ENCODE measurements around the gene SAP30L.

SAP30L gene

DNA sequence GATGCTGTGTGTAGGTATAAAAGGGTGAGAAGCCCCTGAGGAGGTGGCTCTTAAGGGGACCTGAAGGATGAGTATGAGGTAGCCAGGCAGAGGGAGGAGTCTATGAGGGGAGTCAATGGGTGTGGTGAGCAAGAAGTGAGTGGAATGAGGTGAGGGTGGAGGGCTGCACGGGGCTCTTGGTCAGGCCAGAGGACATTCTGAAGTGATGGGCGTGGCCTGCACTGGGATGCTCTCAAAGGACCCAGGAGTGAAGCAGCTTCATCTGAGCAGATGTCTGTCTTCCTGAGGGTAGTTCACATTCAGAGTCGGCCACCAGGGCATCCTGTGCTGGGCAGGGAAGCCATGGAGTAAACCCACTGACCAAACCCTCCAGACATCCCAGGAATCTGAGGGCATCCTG is 45.1 kb upstream of the SAP30L start:
- H3F3A ChIP-seq (ENCODE audit: insufficient read depth, low read length) = peaks cover 5% of the 10 kb centered on the region
- H3K4me3 ChIP-seq (ENCODE audit: low read length) = no peak overlapping the region
- H4K20me1 ChIP-seq (ENCODE audit: insufficient read depth, low read length) = no peaks in the 10 kb centered on the region
- no peak overlapping the region for H3K4me2 ChIP-seq (ENCODE audit: low read depth, low read length)
- no peak overlapping the region for H2AFZ ChIP-seq (ENCODE audit: low read length)
- no peaks in the 10 kb centered on the region for H3K9me2 ChIP-seq (replicated peaks; ENCODE audit: insufficient read depth, low read length)
- no peaks in the 10 kb centered on the region for H3K9me3 ChIP-seq (replicated peaks; ENCODE audit: insufficient read depth, low read length)
- no peaks in the 10 kb centered on the region for H3K36me3 ChIP-seq (replicated peaks; ENCODE audit: insufficient read depth, low read length)
- H3K4me1 ChIP-seq (ENCODE audit: low read length) = peaks cover 13% of the 10 kb centered on the region
- H3K9ac ChIP-seq (ENCODE audit: low read length) = no peak overlapping the region
- TF ChIP-seq CTCF (IDR thresholded peaks at IDR 0.05; ENCODE audit: low read length) = no peak
- no peak for TF ChIP-seq EZH2phosphoT487 (IDR thresholded peaks at IDR 0.05; ENCODE audit: low read length)
- no peak for TF ChIP-seq EZH2 (optimal IDR thresholded peaks at IDR 0.05; ENCODE audit: low read depth, low read length)
- H3K79me2 ChIP-seq (ENCODE audit: low read length) = no peaks in the 10 kb centered on the region
- no peaks in the 10 kb centered on the region for H3K27me3 ChIP-seq (replicated peaks; ENCODE audit: insufficient read depth, low read length)
- DNase-seq = no peak
- no peak overlapping the region for H3K27ac ChIP-seq (ENCODE audit: low read length)

DNA sequence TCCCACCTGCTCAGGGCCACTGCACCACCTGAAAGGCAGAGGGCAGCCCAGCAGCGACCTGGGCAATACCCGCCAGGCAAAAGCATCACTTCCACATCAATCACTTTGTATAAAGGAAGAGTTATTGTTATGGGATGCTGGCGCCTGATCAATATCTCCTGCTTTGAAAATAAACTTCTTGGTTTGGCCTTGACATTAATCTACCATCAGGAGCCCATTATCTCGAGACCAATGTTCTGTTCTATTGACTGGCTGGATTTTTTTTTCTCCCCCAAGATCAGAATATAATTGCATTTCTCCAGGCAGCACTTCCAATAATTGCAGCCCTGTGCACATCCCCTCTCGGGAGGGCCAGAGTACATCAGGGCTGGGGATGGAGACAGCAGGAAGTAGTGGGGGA is 44.4 kb upstream of the SAP30L start:
- no peak for TF ChIP-seq EZH2 (optimal IDR thresholded peaks at IDR 0.05; ENCODE audit: low read depth, low read length)
- no peak for TF ChIP-seq EZH2phosphoT487 (IDR thresholded peaks at IDR 0.05; ENCODE audit: low read length)
- TF ChIP-seq CTCF (IDR thresholded peaks at IDR 0.05; ENCODE audit: low read length) = no peak
- no peak overlapping the region for H3K4me3 ChIP-seq (ENCODE audit: low read length)
- no peak overlapping the region for H2AFZ ChIP-seq (ENCODE audit: low read length)
- DNase-seq = no peak
- H3F3A ChIP-seq (ENCODE audit: insufficient read depth, low read length) = no peaks in the 10 kb centered on the region
- H3K27me3 ChIP-seq (replicated peaks; ENCODE audit: insufficient read depth, low read length) = no peaks in the 10 kb centered on the region
- no peak overlapping the region for H3K27ac ChIP-seq (ENCODE audit: low read length)
- no peaks in the 10 kb centered on the region for H4K20me1 ChIP-seq (ENCODE audit: insufficient read depth, low read length)
- H3K79me2 ChIP-seq (ENCODE audit: low read length) = no peaks in the 10 kb centered on the region
- no peaks in the 10 kb centered on the region for H3K36me3 ChIP-seq (replicated peaks; ENCODE audit: insufficient read depth, low read length)
- H3K4me2 ChIP-seq (ENCODE audit: low read depth, low read length) = no peak overlapping the region
- no peaks in the 10 kb centered on the region for H3K9me2 ChIP-seq (replicated peaks; ENCODE audit: insufficient read depth, low read length)
- peaks cover 8% of the 10 kb centered on the region for H3K4me1 ChIP-seq (ENCODE audit: low read length)
- no peaks in the 10 kb centered on the region for H3K9me3 ChIP-seq (replicated peaks; ENCODE audit: insufficient read depth, low read length)
- no peak overlapping the region for H3K9ac ChIP-seq (ENCODE audit: low read length)

DNA sequence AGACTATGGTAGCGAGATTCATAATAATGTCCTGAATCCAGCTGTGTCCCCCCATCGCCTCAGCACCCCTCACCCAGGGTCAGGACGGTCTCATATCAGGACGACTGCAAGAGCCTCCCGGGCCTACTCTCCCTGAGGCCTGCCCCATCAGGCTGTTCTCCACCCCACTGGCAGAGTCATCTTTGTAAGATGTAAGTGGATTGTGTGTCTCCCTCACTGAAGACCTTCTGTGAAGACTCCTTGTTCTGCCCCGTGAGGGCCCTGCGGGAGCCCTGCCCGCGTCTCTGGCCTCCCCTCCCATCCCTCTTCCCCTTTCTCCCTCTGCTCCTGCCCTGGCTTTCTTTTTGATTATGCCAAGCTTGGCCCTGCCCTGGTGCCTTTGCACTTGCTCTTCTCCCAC is 43.9 kb upstream of the SAP30L start:
- no peak overlapping the region for H3K9ac ChIP-seq (ENCODE audit: low read length)
- no peaks in the 10 kb centered on the region for H3K9me3 ChIP-seq (replicated peaks; ENCODE audit: insufficient read depth, low read length)
- H3K27me3 ChIP-seq (replicated peaks; ENCODE audit: insufficient read depth, low read length) = no peaks in the 10 kb centered on the region
- no peaks in the 10 kb centered on the region for H3K79me2 ChIP-seq (ENCODE audit: low read length)
- H3K36me3 ChIP-seq (replicated peaks; ENCODE audit: insufficient read depth, low read length) = no peaks in the 10 kb centered on the region
- H3K27ac ChIP-seq (ENCODE audit: low read length) = no peak overlapping the region
- H3K4me3 ChIP-seq (ENCODE audit: low read length) = no peak overlapping the region
- no peaks in the 10 kb centered on the region for H3K9me2 ChIP-seq (replicated peaks; ENCODE audit: insufficient read depth, low read length)
- no peak overlapping the region for H2AFZ ChIP-seq (ENCODE audit: low read length)
- no peaks in the 10 kb centered on the region for H3F3A ChIP-seq (ENCODE audit: insufficient read depth, low read length)
- no peaks in the 10 kb centered on the region for H4K20me1 ChIP-seq (ENCODE audit: insufficient read depth, low read length)
- no peak for TF ChIP-seq CTCF (IDR thresholded peaks at IDR 0.05; ENCODE audit: low read length)
- TF ChIP-seq EZH2phosphoT487 (IDR thresholded peaks at IDR 0.05; ENCODE audit: low read length) = no peak
- no peak for TF ChIP-seq EZH2 (optimal IDR thresholded peaks at IDR 0.05; ENCODE audit: low read depth, low read length)
- DNase-seq = no peak
- H3K4me2 ChIP-seq (ENCODE audit: low read depth, low read length) = no peak overlapping the region
- H3K4me1 ChIP-seq (ENCODE audit: low read length) = peaks cover 7% of the 10 kb centered on the region; the same call in 1 of the 2 replicates
